Measurements from ENCODE around the gene CCDC30. TPM values are rescaled to one million over a fixed set of nuclear protein-coding genes. Genes with fewer than 3 reads are reported as not detected.

Gene CCDC30
- total RNA-seq, 4 donors from 2014 or later = 20.1 to 56.7 (median 22.7) TPM

GRCh38 chr1:42419126-42419821, 43.8 kb upstream of the CCDC30 start:
- intact Hi-C loops (cut with DNase I) = no loop called here
- Histone ChIP-seq H3K4me1 (peaks cover 5 to 7% of the 10 kb centered on the region in 2 donors), H3K27ac (no peak overlapping the region), H3K27me3 (no peaks in the 10 kb centered on the region), H3K4me3 (replicated peaks in 1 of 3) (no peak overlapping the region), H3K36me3 (no peaks in the 10 kb centered on the region), H3K9me3 (no peaks in the 10 kb centered on the region)
- DNase-seq = no peak
- TF ChIP-seq CTCF (IDR thresholded peaks at IDR 0.05) = no peak
- WGBS, 2 donors = 85 to 96% methylated on average over 5 of the region's 5 CpGs

- no peak for DNase-seq
- H3K9me3 ChIP-seq = no peaks in the 10 kb centered on the region
- TF ChIP-seq CTCF (IDR thresholded peaks at IDR 0.05) (no peak), POLR2A (IDR thresholded peaks at IDR 0.05) (no peak)
- H3K36me3 ChIP-seq = no peaks in the 10 kb centered on the region
- intact Hi-C loops (cut with DNase I) = no loop called here
- H3K4me1 ChIP-seq = peaks cover 5 to 8% of the 10 kb centered on the region in 2 donors
- no peaks in the 10 kb centered on the region for H3K27me3 ChIP-seq
- 82 to 84% methylated on average over 7 of the region's 7 CpGs for WGBS, 2 donors
- no peak overlapping the region for H3K4me3 ChIP-seq (replicated peaks in 1 of 3)
- H3K27ac ChIP-seq = no peak overlapping the region
Measured at GRCh38 chr1:42420121-42420520, 43.0 kb upstream of the CCDC30 start.

- H3K27me3 ChIP-seq = no peaks in the 10 kb centered on the region
- TF ChIP-seq POLR2A (IDR thresholded peaks at IDR 0.05) = no peak
- TF ChIP-seq CTCF (IDR thresholded peaks at IDR 0.05) = no peak
- H3K27ac ChIP-seq = no peak overlapping the region
- WGBS, 2 donors = 21 to 25% methylated on average over 10 of the region's 10 CpGs
- no peak overlapping the region for H3K4me3 ChIP-seq (replicated peaks in 1 of 3)
- DNase-seq = peak; percentile 50 to 55
- no peaks in the 10 kb centered on the region for H3K36me3 ChIP-seq
- intact Hi-C loops (cut with DNase I) = no loop called here
- H3K4me1 ChIP-seq = peaks cover 5 to 8% of the 10 kb centered on the region in 2 donors
- H3K9me3 ChIP-seq = no peaks in the 10 kb centered on the region
Measured at GRCh38 chr1:42420911-42421585, 42.0 kb upstream of the CCDC30 start.

- 63 to 64% methylated on average over 9 of the region's 9 CpGs for WGBS, 2 donors
- Histone ChIP-seq H3K27ac (no peak overlapping the region), H3K9me3 (no peaks in the 10 kb centered on the region), H3K36me3 (no peaks in the 10 kb centered on the region), H3K4me1 (peaks cover 5 to 8% of the 10 kb centered on the region in 2 donors), H3K4me3 (replicated peaks in 1 of 3) (no peak overlapping the region), H3K27me3 (no peaks in the 10 kb centered on the region)
- TF ChIP-seq CTCF (IDR thresholded peaks at IDR 0.05) (no peak), POLR2A (IDR thresholded peaks at IDR 0.05) (no peak)
- DNase-seq = no peak
- intact Hi-C loops (cut with DNase I) = no loop called here
Measured at GRCh38 chr1:42422737-42423136, 40.3 kb upstream of the CCDC30 start.

- WGBS, 2 donors = 37 to 46% methylated on average over 3 of the region's 3 CpGs
- intact Hi-C loops (cut with DNase I) = no loop called here
- peak; percentile 51 to 58 for DNase-seq
Measured at GRCh38 chr1:42423681-42424080, 39.4 kb upstream of the CCDC30 start.

More at GRCh38 chr1:42423681-42424080, 39.4 kb upstream of the CCDC30 start:
- Histone ChIP-seq H3K27me3 (no peaks in the 10 kb centered on the region), H3K9me3 (no peaks in the 10 kb centered on the region), H3K4me1 (peaks cover 5 to 8% of the 10 kb centered on the region in 2 donors), H3K27ac (no peak overlapping the region), H3K4me3 (replicated peaks in 1 of 3) (no peak overlapping the region), H3K36me3 (no peaks in the 10 kb centered on the region)
- TF ChIP-seq CTCF (IDR thresholded peaks at IDR 0.05) = no peak
- TF ChIP-seq POLR2A (IDR thresholded peaks at IDR 0.05) = no peak

Data from thyroid gland (tissue), 4 donors.